Adrenal gland (tissue), 5 donors: Measurements from ENCODE around the gene ACAP3.

ENCODE experiments used
- POLR2A ChIP-seq, 2 donors: fragments of 450-650 bp; IDR thresholded peaks; one replicate each; pipeline ENCODE4 v1.6.1; 2017; ENCODE audit warnings: antibody characterized with exemption in 2 of 2, mild to moderate bottlenecking in 2 of 2, moderate library complexity in 1 of 2
- TF ChIP-seq, protein P1 (sequence below), 6 experiments: fragments of 450-650 bp in 4 of 6; fragments of 200-600 bp in 2 of 6; sonication (generic) in 1 of 6; IDR thresholded peaks; 1 replicate in 5 of 6; 2 replicates in 1 of 6; pipeline versions ENCODE4 v1.5.1 to v1.8.0; 2016 to 2021; ENCODE audit warnings: antibody characterized with exemption in 6 of 6, mild to moderate bottlenecking in 2 of 6, moderate library complexity in 1 of 6
- donor health status: DM: no; HTN: no; CAD: no.

DNA sequence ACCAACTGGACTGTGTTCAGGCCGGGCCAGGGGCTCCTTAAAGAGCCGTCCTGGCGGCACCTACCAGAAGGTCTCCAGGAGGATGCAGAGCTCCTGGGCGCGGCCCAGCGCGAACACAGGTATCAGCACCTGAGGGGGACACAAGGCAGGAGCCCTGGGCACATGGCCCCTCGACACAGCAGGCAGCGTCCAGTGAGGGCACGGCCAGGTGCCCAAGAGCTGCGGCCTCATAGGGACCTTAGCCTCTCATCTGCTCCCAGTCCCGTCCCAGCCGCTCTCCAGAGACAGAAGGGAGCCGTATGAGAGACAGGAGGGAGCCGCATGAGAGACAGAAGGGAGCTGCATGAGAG is 6.5 kb upstream of the ACAP3 start:
- TF ChIP-seq, protein P1, sequence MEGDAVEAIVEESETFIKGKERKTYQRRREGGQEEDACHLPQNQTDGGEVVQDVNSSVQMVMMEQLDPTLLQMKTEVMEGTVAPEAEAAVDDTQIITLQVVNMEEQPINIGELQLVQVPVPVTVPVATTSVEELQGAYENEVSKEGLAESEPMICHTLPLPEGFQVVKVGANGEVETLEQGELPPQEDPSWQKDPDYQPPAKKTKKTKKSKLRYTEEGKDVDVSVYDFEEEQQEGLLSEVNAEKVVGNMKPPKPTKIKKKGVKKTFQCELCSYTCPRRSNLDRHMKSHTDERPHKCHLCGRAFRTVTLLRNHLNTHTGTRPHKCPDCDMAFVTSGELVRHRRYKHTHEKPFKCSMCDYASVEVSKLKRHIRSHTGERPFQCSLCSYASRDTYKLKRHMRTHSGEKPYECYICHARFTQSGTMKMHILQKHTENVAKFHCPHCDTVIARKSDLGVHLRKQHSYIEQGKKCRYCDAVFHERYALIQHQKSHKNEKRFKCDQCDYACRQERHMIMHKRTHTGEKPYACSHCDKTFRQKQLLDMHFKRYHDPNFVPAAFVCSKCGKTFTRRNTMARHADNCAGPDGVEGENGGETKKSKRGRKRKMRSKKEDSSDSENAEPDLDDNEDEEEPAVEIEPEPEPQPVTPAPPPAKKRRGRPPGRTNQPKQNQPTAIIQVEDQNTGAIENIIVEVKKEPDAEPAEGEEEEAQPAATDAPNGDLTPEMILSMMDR (IDR thresholded peaks at IDR 0.05) = no peak
- no peak for TF ChIP-seq POLR2A (IDR thresholded peaks at IDR 0.05)
